HepG2 (cell line): Measurements from ENCODE around the gene ELL. TPM values are rescaled to one million over a fixed set of nuclear protein-coding genes. Genes with fewer than 3 reads are reported as not detected.

ENCODE experiments used
- AKAP8 ChIP-seq: sonication (generic); formaldehyde crosslinking; IDR thresholded peaks from 2 replicates; pipeline ENCODE4 v1.5.1; 2020; ENCODE audit warnings: mild to moderate bottlenecking, missing genetic modification reagents
- CTCF ChIP-seq: sonication (generic); formaldehyde crosslinking; IDR thresholded peaks from 2 replicates; pipeline ENCODE4 v1.5.0; 2020; ENCODE audit warnings: mild to moderate bottlenecking, missing genetic modification reagents, moderate library complexity
- DR1 ChIP-seq: sonication (generic); formaldehyde crosslinking; IDR thresholded peaks from 2 replicates; pipeline ENCODE4 v1.8.0; 2021; ENCODE audit warnings: mild to moderate bottlenecking, missing genetic modification reagents, inconsistent platforms
- IRF1 ChIP-seq: sonication (generic); formaldehyde crosslinking; IDR thresholded peaks from 2 replicates; pipeline ENCODE4 v1.4.0; 2020; ENCODE audit warnings: low read depth, mild to moderate bottlenecking, missing genetic modification reagents
- KDM6A ChIP-seq: IDR thresholded peaks from 2 replicates; pipeline ENCODE4 v1.6.1; 2016; ENCODE audit warnings: low read depth
- KLF6 ChIP-seq: IDR thresholded peaks from 2 replicates; pipeline ENCODE4 v1.8.0; 2016; ENCODE audit warnings: missing biosample characterization, missing genetic modification reagents
- MAFG ChIP-seq: sonication (generic); formaldehyde crosslinking; IDR thresholded peaks from 2 replicates; pipeline ENCODE4 v1.5.1; 2020; ENCODE audit warnings: mild to moderate bottlenecking, missing genetic modification reagents
- MEIS1 ChIP-seq: sonication (generic); formaldehyde crosslinking; IDR thresholded peaks from 2 replicates; pipeline ENCODE4 v1.9.0; 2021; ENCODE audit warnings: mild to moderate bottlenecking, missing genetic modification reagents, moderate library complexity, borderline replicate concordance
- MIXL1 ChIP-seq: IDR thresholded peaks from 2 replicates; pipeline ENCODE4 v1.6.1; 2016
- REPIN1 ChIP-seq: sonication (generic); formaldehyde crosslinking; IDR thresholded peaks from 2 replicates; pipeline ENCODE4 v1.8.0; 2022; ENCODE audit warnings: missing genetic modification reagents, low read depth, mild to moderate bottlenecking, borderline replicate concordance
- SP140L ChIP-seq: sonication (generic); formaldehyde crosslinking; IDR thresholded peaks from 2 replicates; pipeline ENCODE4 v1.4.0; 2020; ENCODE audit warnings: missing genetic modification reagents, borderline replicate concordance
- SRSF4 ChIP-seq: fragments of 200-400 bp; formaldehyde crosslinking; IDR thresholded peaks from one replicate; pipeline ENCODE4 v1.6.1; 2018; ENCODE audit warnings: mild to moderate bottlenecking, low read depth, low read length, moderate library complexity; ENCODE audit not compliant: poor library complexity, severe bottlenecking
- TARDBP ChIP-seq: sonication (generic); formaldehyde crosslinking; IDR thresholded peaks from 2 replicates; pipeline ENCODE4 v1.8.0; 2022; ENCODE audit warnings: mild to moderate bottlenecking, missing genetic modification reagents
- ZFAT ChIP-seq: sonication (generic); formaldehyde crosslinking; conservative IDR thresholded peaks from 2 replicates; pipeline ENCODE4 v1.8.1; 2023; ENCODE audit warnings: missing genetic modification reagents, inconsistent platforms
- ZNF317 ChIP-seq: sonication (generic); formaldehyde crosslinking; IDR thresholded peaks from 2 replicates; pipeline ENCODE4 v1.5.0; 2020; ENCODE audit warnings: mild to moderate bottlenecking, missing genetic modification reagents
- ZNF660 ChIP-seq: sonication (generic); formaldehyde crosslinking; IDR thresholded peaks from 2 replicates; pipeline ENCODE4 v1.5.1; 2020; ENCODE audit warnings: mild to moderate bottlenecking, low read depth, missing genetic modification reagents, borderline replicate concordance
- ZNF747 ChIP-seq: sonication (generic); formaldehyde crosslinking; IDR thresholded peaks from 2 replicates; pipeline ENCODE4 v1.8.1; 2023; ENCODE audit warnings: missing genetic modification reagents, mild to moderate bottlenecking, borderline replicate concordance
- ZNF776 ChIP-seq: sonication (generic); formaldehyde crosslinking; IDR thresholded peaks from 2 replicates; pipeline ENCODE4 v1.4.0; 2020; ENCODE audit warnings: mild to moderate bottlenecking, missing genetic modification reagents
- ZNF839 ChIP-seq: sonication (generic); formaldehyde crosslinking; IDR thresholded peaks from 2 replicates; pipeline ENCODE4 v1.4.0; 2020; ENCODE audit warnings: missing genetic modification reagents, mild to moderate bottlenecking, borderline replicate concordance
- polyA plus RNA-seq, 8 experiments: library from polyadenylated mRNA; depleted of rRNA in 3 of 8; stranded (reverse) in 7 of 8; unstranded in 1 of 8; fragments of >200 nt; fragmentation: Illumina TruSeq in 4 of 8; extraction: Trizol in 4 of 8; gene quantifications; 2 replicates each; pipeline versions ENCODE4 v1.2.1 to v1.2.3, GENCODE V29; 2011 to 2016; ENCODE audit warnings: low read depth in 4 of 8, missing spikeins in 1 of 8, mixed read lengths in 1 of 8; ENCODE audit not compliant: insufficient read depth in 1 of 8
- total RNA-seq, 5 experiments: library from RNA; depleted of rRNA; stranded (reverse); fragments of >200 nt; fragmentation: Illumina TruSeq; extraction: Trizol; gene quantifications; 2 replicates each; pipeline ENCODE4 v1.2.3, GENCODE V29; 2016; ENCODE audit warnings: low read depth in 1 of 5
- TF ChIP-seq, protein P1 (sequence below): sonication (generic); formaldehyde crosslinking; IDR thresholded peaks from 2 replicates; pipeline ENCODE4 v1.4.0; 2020; ENCODE audit warnings: missing genetic modification reagents, borderline replicate concordance
- TF ChIP-seq, protein P2 (sequence below): sonication (generic); formaldehyde crosslinking; IDR thresholded peaks from 2 replicates; pipeline ENCODE4 v1.9.0; 2022; ENCODE audit warnings: missing genetic modification reagents, mild to moderate bottlenecking, borderline replicate concordance

The ELL gene
- total and polyA plus RNA-seq, 2 of the 13 experiments (the other 11 are each of a cell fraction or from before 2014, with no cell fraction given): 3.7 to 5.4 TPM

DNA sequence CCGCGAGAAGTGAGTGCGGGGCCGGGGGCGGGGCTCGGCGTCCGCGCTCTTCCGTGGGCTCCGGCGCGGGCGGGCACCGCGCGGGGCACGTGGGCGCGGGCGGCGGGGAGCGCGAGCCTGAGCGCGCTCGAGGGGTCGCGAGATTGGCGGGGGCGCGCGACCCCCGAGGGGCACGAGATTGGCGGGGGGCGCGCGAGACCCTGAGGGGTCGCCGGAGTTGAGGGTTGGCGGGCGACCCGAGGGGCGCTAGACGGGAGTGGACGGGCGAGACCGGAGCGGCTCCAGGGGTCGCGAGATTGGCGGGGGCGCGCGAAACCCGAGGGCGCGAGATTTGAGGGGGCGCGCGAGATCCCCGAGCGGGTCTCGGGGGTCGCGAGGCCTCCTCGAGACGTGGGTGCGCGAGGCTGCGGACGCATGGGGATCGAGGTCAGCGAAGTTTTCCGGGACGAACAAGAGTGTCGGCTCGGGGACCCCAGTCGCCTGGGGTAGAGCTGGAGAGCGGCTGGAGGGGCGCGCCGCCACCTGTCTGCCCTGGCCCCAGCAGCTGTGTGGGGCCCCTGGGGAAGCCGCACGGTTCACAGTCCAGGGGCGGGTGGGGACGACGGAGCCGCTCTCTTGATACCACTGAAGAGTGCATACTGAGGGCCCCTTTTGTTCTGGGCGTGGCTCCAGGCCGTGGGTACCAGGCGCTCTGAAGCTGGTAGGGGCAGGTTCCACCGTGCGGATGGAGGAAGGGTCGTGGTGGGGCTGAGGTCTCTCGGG lies 102.0 kb downstream of the ELL start (continued):
- TF ChIP-seq ZFAT (CRISPR knock-in tag) (no peak), AKAP8 (CRISPR knock-in tag) (0 out of 2 replicates have a peak, but pooled peaks have one; percentile 49), CTCF (peak; percentile 29; the same call in 1 of the 2 replicates), REPIN1 (CRISPR knock-in tag) (no peak), MIXL1 (CRISPR knock-in tag) (0 out of 2 replicates have a peak, but pooled peaks have one; percentile 20), ZNF660 (CRISPR knock-in tag) (no peak), SRSF4 (no peak), MAFG (CRISPR knock-in tag) (no peak), IRF1 (CRISPR knock-in tag) (no peak), ZNF317 (peak; percentile 54; the same call in 1 of the 2 replicates), ZNF747 (CRISPR knock-in tag) (0 out of 2 replicates have a peak, but pooled peaks have one; percentile 46), ZNF839 (CRISPR knock-in tag) (no peak), ZNF776 (peak; percentile 70; the same call in 1 of the 2 replicates), KDM6A (CRISPR knock-in tag) (peak; percentile 74), SP140L (no peak), MEIS1 (CRISPR knock-in tag) (no peak), KLF6 (peak; percentile 52; the same call in 1 of the 2 replicates), DR1 (CRISPR knock-in tag) (peak; percentile 45), TARDBP (CRISPR knock-in tag) (no peak)
- TF ChIP-seq, protein P1, sequence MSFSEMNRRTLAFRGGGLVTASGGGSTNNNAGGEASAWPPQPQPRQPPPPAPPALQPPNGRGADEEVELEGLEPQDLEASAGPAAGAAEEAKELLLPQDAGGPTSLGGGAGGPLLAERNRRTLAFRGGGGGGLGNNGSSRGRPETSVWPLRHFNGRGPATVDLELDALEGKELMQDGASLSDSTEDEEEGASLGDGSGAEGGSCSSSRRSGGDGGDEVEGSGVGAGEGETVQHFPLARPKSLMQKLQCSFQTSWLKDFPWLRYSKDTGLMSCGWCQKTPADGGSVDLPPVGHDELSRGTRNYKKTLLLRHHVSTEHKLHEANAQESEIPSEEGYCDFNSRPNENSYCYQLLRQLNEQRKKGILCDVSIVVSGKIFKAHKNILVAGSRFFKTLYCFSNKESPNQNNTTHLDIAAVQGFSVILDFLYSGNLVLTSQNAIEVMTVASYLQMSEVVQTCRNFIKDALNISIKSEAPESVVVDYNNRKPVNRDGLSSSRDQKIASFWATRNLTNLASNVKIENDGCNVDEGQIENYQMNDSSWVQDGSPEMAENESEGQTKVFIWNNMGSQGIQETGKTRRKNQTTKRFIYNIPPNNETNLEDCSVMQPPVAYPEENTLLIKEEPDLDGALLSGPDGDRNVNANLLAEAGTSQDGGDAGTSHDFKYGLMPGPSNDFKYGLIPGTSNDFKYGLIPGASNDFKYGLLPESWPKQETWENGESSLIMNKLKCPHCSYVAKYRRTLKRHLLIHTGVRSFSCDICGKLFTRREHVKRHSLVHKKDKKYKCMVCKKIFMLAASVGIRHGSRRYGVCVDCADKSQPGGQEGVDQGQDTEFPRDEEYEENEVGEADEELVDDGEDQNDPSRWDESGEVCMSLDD: peak; percentile 73; the same call in 1 of the 2 replicates
- TF ChIP-seq, protein P2, sequence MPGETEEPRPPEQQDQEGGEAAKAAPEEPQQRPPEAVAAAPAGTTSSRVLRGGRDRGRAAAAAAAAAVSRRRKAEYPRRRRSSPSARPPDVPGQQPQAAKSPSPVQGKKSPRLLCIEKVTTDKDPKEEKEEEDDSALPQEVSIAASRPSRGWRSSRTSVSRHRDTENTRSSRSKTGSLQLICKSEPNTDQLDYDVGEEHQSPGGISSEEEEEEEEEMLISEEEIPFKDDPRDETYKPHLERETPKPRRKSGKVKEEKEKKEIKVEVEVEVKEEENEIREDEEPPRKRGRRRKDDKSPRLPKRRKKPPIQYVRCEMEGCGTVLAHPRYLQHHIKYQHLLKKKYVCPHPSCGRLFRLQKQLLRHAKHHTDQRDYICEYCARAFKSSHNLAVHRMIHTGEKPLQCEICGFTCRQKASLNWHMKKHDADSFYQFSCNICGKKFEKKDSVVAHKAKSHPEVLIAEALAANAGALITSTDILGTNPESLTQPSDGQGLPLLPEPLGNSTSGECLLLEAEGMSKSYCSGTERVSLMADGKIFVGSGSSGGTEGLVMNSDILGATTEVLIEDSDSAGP: peak; percentile 25; the same call in 1 of the 2 replicates
